ENCODE data around the gene BTBD9. TPM values are rescaled to one million over a fixed set of nuclear protein-coding genes. Genes with fewer than 3 reads are reported as not detected.
"Not testable (repeated sequence)": the region's sequence is repeated elsewhere in the genome, so short reads cannot be mapped to it uniquely, and the experiment has no call there.

Gene BTBD9
- total RNA-seq, 1 donor from 2014 or later: 10.3 TPM

DNA sequence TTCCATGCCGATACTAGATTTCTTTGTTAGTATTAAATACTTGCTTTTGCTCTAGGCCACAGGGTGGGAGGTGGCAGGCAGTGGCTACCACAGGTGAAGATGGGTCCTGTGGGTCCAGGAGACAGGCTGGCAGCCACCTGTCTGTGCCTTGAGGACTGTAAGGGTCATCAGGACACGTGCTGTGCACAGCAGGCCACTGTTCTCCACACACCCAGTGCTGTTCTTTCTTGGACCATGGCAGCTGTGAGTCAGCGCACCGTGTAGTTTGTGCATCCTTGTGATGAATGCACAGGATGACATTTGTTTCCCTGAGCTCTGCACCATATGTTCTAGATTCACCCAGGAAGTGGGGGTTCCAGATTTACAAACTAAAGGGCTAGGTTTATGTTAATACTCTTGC is 503.2 kb downstream of the BTBD9 start:
- H3K27ac Mint-ChIP-seq (ENCODE audit: unreplicated experiment): no peak overlapping the region
- H3K27me3 Mint-ChIP-seq (ENCODE audit: unreplicated experiment): peaks cover 6% of the 10 kb centered on the region
- H3K4me1 Mint-ChIP-seq (ENCODE audit: unreplicated experiment): peaks cover 40% of the 10 kb centered on the region
- H3K36me3 Mint-ChIP-seq (ENCODE audit: low read depth, unreplicated experiment): no peaks in the 10 kb centered on the region
- TF ChIP-seq, protein P1, sequence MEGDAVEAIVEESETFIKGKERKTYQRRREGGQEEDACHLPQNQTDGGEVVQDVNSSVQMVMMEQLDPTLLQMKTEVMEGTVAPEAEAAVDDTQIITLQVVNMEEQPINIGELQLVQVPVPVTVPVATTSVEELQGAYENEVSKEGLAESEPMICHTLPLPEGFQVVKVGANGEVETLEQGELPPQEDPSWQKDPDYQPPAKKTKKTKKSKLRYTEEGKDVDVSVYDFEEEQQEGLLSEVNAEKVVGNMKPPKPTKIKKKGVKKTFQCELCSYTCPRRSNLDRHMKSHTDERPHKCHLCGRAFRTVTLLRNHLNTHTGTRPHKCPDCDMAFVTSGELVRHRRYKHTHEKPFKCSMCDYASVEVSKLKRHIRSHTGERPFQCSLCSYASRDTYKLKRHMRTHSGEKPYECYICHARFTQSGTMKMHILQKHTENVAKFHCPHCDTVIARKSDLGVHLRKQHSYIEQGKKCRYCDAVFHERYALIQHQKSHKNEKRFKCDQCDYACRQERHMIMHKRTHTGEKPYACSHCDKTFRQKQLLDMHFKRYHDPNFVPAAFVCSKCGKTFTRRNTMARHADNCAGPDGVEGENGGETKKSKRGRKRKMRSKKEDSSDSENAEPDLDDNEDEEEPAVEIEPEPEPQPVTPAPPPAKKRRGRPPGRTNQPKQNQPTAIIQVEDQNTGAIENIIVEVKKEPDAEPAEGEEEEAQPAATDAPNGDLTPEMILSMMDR (IDR thresholded peaks at IDR 0.05; ENCODE audit: unreplicated experiment): no peak
- no peaks in the 10 kb centered on the region for H3K9me3 Mint-ChIP-seq (ENCODE audit: unreplicated experiment)
- no peak for DNase-seq (ENCODE audit: low spot score)
- H3K4me3 Mint-ChIP-seq (ENCODE audit: unreplicated experiment): no peak overlapping the region

DNA sequence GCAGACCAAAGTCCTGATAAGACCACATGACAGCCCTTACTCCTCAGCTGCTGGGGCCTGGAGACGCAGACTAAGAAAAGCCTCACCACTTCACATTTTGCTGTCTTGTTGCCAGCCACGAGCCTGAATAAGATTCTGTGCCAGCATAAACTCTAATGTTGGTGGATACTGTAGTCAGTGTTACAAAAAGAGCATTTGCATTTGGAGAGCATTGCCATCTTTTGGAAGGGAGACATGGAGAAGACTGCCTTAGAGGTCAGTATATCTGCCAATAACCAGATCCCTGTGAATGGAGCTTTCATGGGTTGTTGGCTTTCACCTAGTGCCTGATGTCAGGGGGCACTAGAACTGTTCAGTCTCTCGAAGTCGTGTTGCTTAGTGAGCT is 505.0 kb downstream of the BTBD9 start:
- Mint-ChIP-seq H3K4me3 (ENCODE audit: unreplicated experiment) (no peak overlapping the region), H3K27ac (ENCODE audit: unreplicated experiment) (no peak overlapping the region)

DNA sequence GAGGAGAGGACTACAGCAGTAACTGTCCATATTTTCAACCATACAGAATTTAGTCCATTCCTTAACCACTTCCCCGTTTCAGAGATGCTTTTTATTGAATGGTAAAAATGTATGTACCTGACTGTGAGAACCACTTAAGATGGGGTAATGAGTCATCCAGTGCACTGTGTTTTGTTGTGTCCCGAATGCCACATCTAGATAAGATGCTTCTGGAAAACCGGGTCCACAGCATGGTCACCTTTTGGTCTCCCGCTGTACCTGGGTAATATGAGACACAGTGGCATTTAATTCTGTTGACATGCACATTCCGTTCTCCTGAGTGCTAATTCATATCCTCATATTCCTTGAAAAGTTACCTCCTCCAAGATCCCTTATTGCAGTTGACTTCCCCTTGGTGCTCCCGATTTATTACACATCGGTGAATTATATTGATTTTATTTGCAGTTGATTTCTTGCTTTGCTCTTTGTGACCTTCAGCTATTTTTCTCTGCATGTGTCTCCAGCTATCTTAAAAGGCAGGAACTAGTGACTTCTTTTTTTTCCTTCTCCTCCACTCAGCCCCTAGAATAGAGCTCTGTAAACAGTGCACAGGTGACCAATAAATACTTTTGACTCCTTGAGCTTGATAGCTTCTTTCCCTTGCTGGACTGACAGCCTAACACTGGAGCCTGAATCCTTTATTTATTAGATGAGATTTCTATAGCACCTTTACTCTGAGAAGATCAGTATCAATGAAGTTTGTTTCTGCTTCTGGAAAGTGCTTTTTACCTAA is 505.6 kb downstream of the BTBD9 start:
- H3K27me3 Mint-ChIP-seq (ENCODE audit: unreplicated experiment): peaks cover 4% of the 10 kb centered on the region
- no peak overlapping the region for H3K4me3 Mint-ChIP-seq (ENCODE audit: unreplicated experiment)
- H3K4me1 Mint-ChIP-seq (ENCODE audit: unreplicated experiment): peaks cover 30% of the 10 kb centered on the region
- H3K36me3 Mint-ChIP-seq (ENCODE audit: low read depth, unreplicated experiment): no peaks in the 10 kb centered on the region
- H3K27ac Mint-ChIP-seq (ENCODE audit: unreplicated experiment): no peak overlapping the region
- no peaks in the 10 kb centered on the region for H3K9me3 Mint-ChIP-seq (ENCODE audit: unreplicated experiment)
- no peak for DNase-seq (ENCODE audit: low spot score)
- TF ChIP-seq, protein P1 (IDR thresholded peaks at IDR 0.05; ENCODE audit: unreplicated experiment): no peak

More for the DNA sequence above, 505.0 kb downstream of the BTBD9 start:
- Mint-ChIP-seq H3K36me3 (ENCODE audit: low read depth, unreplicated experiment) (no peaks in the 10 kb centered on the region), H3K27me3 (ENCODE audit: unreplicated experiment) (peaks cover 4% of the 10 kb centered on the region), H3K4me1 (ENCODE audit: unreplicated experiment) (peaks cover 36% of the 10 kb centered on the region), H3K9me3 (ENCODE audit: unreplicated experiment) (no peaks in the 10 kb centered on the region)
- no peak for DNase-seq (ENCODE audit: low spot score)
- TF ChIP-seq, protein P1 (IDR thresholded peaks at IDR 0.05; ENCODE audit: unreplicated experiment): no peak

DNA sequence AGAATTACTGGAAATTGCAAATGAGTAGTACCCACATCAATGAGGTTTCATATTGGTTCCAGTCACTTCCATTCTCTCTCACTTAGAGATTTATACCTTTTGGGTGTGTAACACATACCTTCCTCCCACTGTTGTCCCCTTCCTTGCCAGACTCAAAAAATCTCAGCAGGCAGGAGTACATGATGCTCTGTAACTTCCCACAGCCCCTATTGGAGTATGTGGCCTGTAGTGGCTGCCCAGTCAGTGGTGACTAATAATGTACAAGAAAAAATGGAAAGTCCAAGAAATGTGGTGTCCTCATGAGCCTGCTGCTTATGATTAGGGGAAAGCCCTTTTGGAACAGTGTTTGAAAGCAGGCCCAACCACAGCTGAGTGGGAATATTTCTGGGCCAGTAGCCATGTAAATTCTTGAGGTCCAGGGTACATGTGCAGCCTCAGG is 508.2 kb downstream of the BTBD9 start:
- no peaks in the 10 kb centered on the region for H3K36me3 Mint-ChIP-seq (ENCODE audit: low read depth, unreplicated experiment)
- H3K27ac Mint-ChIP-seq (ENCODE audit: unreplicated experiment): no peak overlapping the region
- H3K27me3 Mint-ChIP-seq (ENCODE audit: unreplicated experiment): peaks cover 4% of the 10 kb centered on the region
- TF ChIP-seq, protein P1 (IDR thresholded peaks at IDR 0.05; ENCODE audit: unreplicated experiment): no peak
- H3K4me1 Mint-ChIP-seq (ENCODE audit: unreplicated experiment): peaks cover 12% of the 10 kb centered on the region
- no peaks in the 10 kb centered on the region for H3K9me3 Mint-ChIP-seq (ENCODE audit: unreplicated experiment)
- no peak for DNase-seq (ENCODE audit: low spot score)
- H3K4me3 Mint-ChIP-seq (ENCODE audit: unreplicated experiment): no peak overlapping the region

DNA sequence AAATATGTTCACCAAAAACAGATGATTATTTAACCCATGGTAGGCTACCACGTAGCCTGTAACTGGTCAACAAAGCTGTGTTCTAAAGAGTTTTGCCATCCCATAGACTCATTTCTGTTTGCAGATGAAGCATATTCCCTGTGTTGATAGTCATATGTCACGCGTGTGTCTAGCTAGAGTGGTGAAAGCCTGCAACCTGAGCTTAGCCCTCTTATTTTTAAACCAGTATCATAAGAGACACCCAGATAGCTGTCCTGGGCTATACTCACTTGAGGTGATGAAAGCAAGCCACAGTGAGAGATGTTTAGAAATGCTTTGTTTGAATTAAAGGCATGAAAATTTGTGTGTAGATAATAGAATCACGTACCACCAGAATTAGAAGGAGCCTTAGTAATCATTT is 512.4 kb downstream of the BTBD9 start:
- peaks cover 3% of the 10 kb centered on the region for H3K4me1 Mint-ChIP-seq (ENCODE audit: unreplicated experiment)
- no peak for DNase-seq (ENCODE audit: low spot score)
- peaks cover 18% of the 10 kb centered on the region for H3K36me3 Mint-ChIP-seq (ENCODE audit: low read depth, unreplicated experiment)
- no peaks in the 10 kb centered on the region for H3K27me3 Mint-ChIP-seq (ENCODE audit: unreplicated experiment)
- TF ChIP-seq, protein P1 (IDR thresholded peaks at IDR 0.05; ENCODE audit: unreplicated experiment): no peak
- H3K4me3 Mint-ChIP-seq (ENCODE audit: unreplicated experiment): no peak overlapping the region
- H3K27ac Mint-ChIP-seq (ENCODE audit: unreplicated experiment): no peak overlapping the region
- no peaks in the 10 kb centered on the region for H3K9me3 Mint-ChIP-seq (ENCODE audit: unreplicated experiment)

DNA sequence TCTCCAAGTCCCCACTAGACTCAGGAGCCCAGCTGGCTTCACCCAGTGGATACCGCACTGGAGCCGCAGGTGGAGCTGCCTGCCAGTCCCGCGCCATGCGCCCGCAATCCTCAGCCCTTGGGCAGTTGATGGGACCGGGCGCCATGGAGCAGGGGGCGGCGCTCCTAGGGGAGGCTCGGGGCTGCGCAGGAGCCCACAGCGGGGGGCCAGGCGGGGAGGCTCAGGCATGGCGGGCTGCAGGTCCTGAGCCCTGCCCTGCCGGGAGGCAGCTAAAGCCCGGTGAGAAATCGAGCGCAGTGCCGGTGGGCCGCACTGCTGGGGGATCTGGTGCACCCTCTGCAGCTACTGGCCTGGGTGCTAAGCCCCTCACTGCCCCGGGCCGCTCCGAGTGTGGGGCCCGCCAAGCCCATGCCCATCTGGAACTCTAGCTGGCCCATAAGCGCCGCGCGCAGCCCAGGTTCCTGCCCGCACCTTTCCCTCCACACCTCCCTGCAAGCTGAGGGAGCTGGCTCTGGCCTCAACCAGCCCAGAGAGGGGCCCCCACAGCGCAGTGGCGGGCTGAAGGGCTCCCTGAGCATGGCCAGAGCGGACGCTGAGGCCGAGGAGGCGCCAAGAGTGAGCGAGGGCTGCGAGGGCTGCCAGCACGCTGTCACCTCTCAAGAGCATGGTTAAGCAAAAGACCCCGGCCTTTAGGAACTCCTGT is 515.4 kb downstream of the BTBD9 start:
- H3K27ac Mint-ChIP-seq (ENCODE audit: unreplicated experiment); H3K9me3 Mint-ChIP-seq (ENCODE audit: unreplicated experiment); H3K27me3 Mint-ChIP-seq (ENCODE audit: unreplicated experiment); H3K4me3 Mint-ChIP-seq (ENCODE audit: unreplicated experiment); DNase-seq (ENCODE audit: low spot score); H3K4me1 Mint-ChIP-seq (ENCODE audit: unreplicated experiment): not testable (repeated sequence)
- peaks cover 29% of the 10 kb centered on the region for H3K36me3 Mint-ChIP-seq (ENCODE audit: low read depth, unreplicated experiment)

All from endothelial cell (in vitro differentiated cells).